Large intestine (tissue), 3 donors: ENCODE data around the gene NFIB. TPM values are rescaled to one million over a fixed set of nuclear protein-coding genes. Genes with fewer than 3 reads are reported as not detected.

ENCODE experiments used
- DNase-seq, 2 donors: peaks; one replicate each; pipeline versions ENCODE4 v3.0.0 to v3.0.0-alpha.2; 2013
- H3K27ac ChIP-seq: one replicate; pipeline ENCODE4 v1.5.1; 2013; ENCODE audit warnings: low read length
- H3K27me3 ChIP-seq: 2 replicates; pipeline ENCODE4 v1.6.1; 2013; ENCODE audit warnings: low read length; ENCODE audit not compliant: control insufficient read depth, insufficient read depth
- H3K36me3 ChIP-seq: 2 replicates; pipeline ENCODE4 v1.6.1; 2013; ENCODE audit warnings: low read length; ENCODE audit not compliant: control insufficient read depth, insufficient read depth
- H3K4me1 ChIP-seq: one replicate; pipeline ENCODE4 v1.6.1; 2013; ENCODE audit warnings: low read length; ENCODE audit not compliant: control insufficient read depth, insufficient read depth
- H3K4me3 ChIP-seq: one replicate; pipeline ENCODE4 v1.5.1; 2013; ENCODE audit warnings: low read length
- H3K9me3 ChIP-seq: one replicate; pipeline ENCODE4 v1.6.1; 2013; ENCODE audit warnings: mild to moderate bottlenecking, low read depth, low read length, moderate library complexity; ENCODE audit not compliant: control insufficient read depth
- WGBS: methylation state at CpG from one replicate; pipeline ENCODE4 v1.1.5; 2013; ENCODE audit warnings: low lambda C conversion rate; ENCODE audit not compliant: insufficient coverage; 5-methylcytosine and 5-hydroxymethylcytosine counted together
- polyA plus RNA-seq: library from polyadenylated mRNA; unstranded; fragments of 120-200 nt; gene quantifications from one replicate; pipeline ENCODE4 v1.2.1, GENCODE V29; 2013

The NFIB gene
- polyA plus RNA-seq, 1 donor, result 16.6 TPM

DNA sequence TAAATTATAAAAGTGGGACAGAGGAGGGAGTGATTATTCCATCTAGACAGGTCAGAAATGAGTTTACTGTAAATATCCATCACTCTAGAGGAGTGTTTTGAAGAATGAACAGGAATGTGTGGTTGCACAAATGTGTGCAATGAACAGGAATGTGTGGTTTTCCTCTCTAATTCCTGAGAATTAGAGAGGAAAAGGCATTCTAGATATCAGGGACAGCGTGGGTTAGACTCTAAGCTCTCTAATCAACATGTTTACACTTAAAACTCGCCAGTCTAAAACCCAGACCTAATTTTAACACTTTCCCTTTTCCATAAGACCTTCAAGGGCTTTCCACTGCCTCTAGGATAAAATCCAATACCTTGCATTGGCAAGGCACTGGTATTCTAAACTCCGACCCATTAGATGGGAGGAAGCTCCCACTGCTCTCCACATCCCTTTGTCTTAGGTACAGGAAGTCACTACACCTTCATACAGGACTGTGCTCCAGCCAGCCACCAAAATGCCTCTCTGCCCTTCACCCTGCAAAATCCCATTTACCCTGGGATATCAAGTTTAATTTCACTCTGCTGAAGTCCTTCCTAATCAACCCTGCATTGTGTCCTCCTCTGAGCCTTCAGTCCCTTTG, 67.9 kb downstream of the NFIB start:
- no peak for DNase-seq
- Histone ChIP-seq H3K27me3 (no peaks in the 10 kb centered on the region), H3K9me3 (no peaks in the 10 kb centered on the region), H3K27ac (no peak overlapping the region), H3K36me3 (no peaks in the 10 kb centered on the region), H3K4me1 (peaks cover 6% of the 10 kb centered on the region), H3K4me3 (no peak overlapping the region)
- WGBS, result 80% methylated on average over 1 of the region's 3 CpGs

DNA sequence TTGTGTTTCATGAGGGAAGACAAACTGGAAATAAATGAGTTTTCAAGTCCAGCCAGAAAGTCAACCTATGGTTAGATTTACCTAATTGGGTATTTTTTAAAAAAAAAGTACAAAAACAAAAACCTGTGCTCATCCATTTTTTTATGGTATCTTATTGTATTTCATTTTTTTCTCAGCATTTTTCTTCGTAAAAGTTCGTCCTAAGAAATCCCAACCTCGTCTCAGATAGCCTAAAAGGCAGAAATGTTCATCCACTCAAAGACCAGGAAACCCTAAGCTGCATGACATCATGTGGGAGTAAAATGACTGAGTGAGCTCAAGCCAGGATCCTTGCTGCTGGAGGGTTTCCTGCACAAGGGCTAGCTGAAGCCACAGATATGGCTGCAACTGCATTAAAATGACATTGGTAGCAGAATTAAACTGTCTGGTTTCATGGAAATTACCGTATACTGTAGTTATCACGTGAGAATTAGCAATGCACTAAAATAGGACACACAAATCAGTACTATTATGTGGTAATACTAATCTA, 70.4 kb downstream of the NFIB start:
- H3K27ac ChIP-seq, result no peak overlapping the region
- H3K4me1 ChIP-seq, result no peaks in the 10 kb centered on the region
- DNase-seq, result no peak
- WGBS, result 100% methylated on average over 2 of the region's 5 CpGs
- H3K27me3 ChIP-seq, result no peaks in the 10 kb centered on the region
- H3K4me3 ChIP-seq, result no peak overlapping the region
- H3K9me3 ChIP-seq, result no peaks in the 10 kb centered on the region
- no peaks in the 10 kb centered on the region for H3K36me3 ChIP-seq

DNA sequence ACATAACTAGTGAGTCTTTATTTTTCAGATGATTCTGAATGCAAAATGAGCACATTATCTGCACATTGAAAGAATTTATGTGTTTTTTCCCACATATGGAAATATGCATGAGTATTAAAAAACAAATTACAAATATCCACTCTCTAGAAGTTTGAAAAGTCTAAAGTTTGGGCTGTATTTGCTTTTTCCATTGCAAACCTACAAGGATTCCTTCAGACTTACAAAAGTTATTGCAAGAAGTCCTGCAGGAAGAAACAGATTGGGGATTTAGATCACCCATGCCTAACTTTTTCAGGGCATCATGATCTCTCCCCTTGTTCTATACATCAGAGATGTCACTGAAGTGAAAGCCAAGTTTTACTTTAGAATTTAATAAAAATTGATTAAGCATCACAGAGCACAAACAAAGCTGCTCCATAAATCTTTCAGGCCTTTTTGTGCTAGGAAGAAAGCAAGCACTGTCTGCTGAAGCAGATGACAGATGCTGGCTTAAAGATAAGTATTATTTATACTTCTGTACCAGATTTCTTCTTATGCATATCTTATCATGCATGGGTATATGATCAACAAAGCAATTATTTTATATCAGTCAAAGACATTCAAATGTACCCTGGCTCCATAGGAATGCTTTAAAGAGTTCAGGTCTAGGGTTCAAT, 71.7 kb downstream of the NFIB start:
- Histone ChIP-seq H3K4me3 (no peak overlapping the region), H3K4me1 (no peaks in the 10 kb centered on the region), H3K36me3 (no peaks in the 10 kb centered on the region), H3K9me3 (no peaks in the 10 kb centered on the region), H3K27ac (no peak overlapping the region), H3K27me3 (no peaks in the 10 kb centered on the region)
- DNase-seq, result no peak

DNA sequence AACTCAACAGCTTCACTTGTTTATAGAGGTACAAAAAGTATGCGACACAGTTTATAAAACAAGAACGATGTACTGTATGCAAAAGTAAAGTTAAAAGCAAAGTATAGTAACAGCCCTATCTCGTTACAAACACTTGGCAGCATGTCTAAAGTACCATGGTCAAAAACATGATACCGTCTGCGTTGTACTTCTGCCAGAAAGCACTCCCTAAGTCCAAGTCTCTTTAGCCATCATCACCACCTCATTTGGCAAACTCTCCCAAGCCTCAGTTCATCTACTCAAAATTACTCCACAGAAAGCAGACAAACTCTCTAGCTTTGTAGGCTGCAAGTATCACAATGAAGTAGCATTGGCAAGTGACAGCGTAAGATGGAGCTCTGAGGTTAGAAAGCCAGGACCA, 73.4 kb downstream of the NFIB start:
- H3K36me3 ChIP-seq, result no peaks in the 10 kb centered on the region
- H3K27me3 ChIP-seq, result no peaks in the 10 kb centered on the region
- peaks cover 6% of the 10 kb centered on the region for H3K4me1 ChIP-seq
- 100% methylated on average over 1 of the region's 6 CpGs for WGBS
- DNase-seq, result no peak
- no peaks in the 10 kb centered on the region for H3K9me3 ChIP-seq
- H3K27ac ChIP-seq, result no peak overlapping the region
- no peak overlapping the region for H3K4me3 ChIP-seq

DNA sequence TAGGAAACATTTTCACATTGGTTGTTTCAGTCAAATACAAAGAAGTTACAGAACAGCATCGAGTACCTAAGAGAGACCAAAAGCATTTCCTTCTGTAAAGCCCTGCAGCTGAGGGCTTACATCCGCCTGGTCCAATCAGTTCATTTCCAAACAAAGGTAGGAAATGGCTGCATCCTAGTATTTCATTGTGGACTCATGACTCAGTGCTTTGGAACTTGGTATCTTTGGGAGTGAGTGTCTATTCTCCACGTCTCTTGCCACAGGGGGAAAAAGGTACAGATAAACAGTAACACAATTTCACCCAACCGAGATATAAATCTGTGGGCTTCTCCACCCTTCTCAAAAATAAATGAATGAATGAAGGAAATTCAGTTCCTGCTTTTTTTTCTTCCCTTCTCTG, 75.4 kb downstream of the NFIB start:
- WGBS, result 0% methylated on average over 1 of the region's 4 CpGs
- Histone ChIP-seq H3K36me3 (no peaks in the 10 kb centered on the region), H3K27ac (no peak overlapping the region), H3K27me3 (no peaks in the 10 kb centered on the region), H3K9me3 (no peaks in the 10 kb centered on the region), H3K4me3 (no peak overlapping the region), H3K4me1 (peaks cover 6% of the 10 kb centered on the region)
- DNase-seq, result peak in 1 of 2 donors; percentile 36

DNA sequence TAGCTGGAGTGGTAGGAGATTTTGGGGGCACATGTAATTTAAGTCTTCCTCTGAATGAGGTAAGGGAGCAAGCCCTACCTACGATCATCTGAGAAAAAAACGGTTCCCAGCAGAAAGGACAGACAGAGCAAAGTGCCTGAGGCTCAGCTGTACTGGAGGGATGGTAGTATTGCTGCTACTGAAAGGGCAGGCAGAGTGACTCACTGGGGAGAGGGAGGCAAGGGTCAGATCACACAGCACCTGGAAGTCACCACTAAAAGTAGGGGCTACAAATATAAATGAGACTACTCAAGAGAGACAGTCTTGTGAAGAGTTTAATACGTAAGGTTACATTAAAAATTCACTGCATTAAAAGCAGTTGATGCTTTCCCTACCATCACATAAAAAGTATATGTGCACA, 75.9 kb downstream of the NFIB start:
- peaks cover 6% of the 10 kb centered on the region for H3K4me1 ChIP-seq
- H3K27ac ChIP-seq, result no peak overlapping the region
- no CpG with 5 or more reads among the region's 3 CpGs for WGBS
- DNase-seq, result peak in 1 of 2 donors; percentile 68
- no peaks in the 10 kb centered on the region for H3K9me3 ChIP-seq
- H3K27me3 ChIP-seq, result no peaks in the 10 kb centered on the region
- no peak overlapping the region for H3K4me3 ChIP-seq
- no peaks in the 10 kb centered on the region for H3K36me3 ChIP-seq

DNA sequence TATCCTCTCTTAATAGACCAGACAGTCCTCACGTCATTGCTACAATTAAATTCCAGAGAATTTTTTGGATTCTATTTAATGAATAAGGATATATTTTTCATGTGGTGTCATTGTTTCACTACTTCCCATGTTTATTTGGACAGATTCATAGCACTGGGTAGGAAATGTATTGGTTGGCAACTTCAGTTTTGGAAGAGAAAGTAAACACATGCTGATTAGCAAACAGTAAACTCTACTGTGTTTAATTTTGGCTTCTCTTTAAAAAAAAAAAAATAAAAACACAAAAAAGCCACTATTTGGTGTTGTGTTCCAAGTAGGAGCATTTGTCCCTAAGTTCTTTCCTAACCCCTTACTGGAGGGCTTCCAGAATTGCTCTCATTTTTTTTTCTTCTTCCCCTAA, 77.3 kb downstream of the NFIB start:
- H3K27ac ChIP-seq, result no peak overlapping the region
- peaks cover 6% of the 10 kb centered on the region for H3K4me1 ChIP-seq
- no peak for DNase-seq
- WGBS, result 83% methylated on average over 1 of the region's 1 CpG
- H3K36me3 ChIP-seq, result no peaks in the 10 kb centered on the region
- H3K9me3 ChIP-seq, result no peaks in the 10 kb centered on the region
- H3K27me3 ChIP-seq, result no peaks in the 10 kb centered on the region
- no peak overlapping the region for H3K4me3 ChIP-seq

DNA sequence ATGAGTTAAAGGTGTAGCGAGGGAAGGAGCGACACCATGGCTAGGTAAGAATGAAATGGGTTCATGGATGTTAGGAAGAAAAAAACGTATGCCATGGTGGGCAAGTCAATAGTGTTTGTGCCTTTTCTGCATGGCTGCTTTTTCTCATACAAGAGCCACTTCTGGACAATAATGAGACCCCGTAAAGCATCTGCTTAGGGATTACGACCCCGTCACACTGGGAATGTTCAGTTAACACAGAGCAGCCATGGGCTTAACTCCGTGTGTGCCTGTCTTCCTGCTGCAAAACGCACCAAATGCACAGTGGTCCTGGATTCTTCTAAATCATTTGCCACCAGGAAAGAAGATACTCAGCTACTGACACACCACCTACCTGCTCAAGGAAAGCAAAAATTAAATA, 81.8 kb downstream of the NFIB start:
- no peak overlapping the region for H3K27ac ChIP-seq
- DNase-seq, result no peak
- no peaks in the 10 kb centered on the region for H3K36me3 ChIP-seq
- H3K9me3 ChIP-seq, result no peaks in the 10 kb centered on the region
- H3K4me3 ChIP-seq, result no peak overlapping the region
- peaks cover 6% of the 10 kb centered on the region for H3K4me1 ChIP-seq
- WGBS, result 100% methylated on average over 2 of the region's 8 CpGs
- no peaks in the 10 kb centered on the region for H3K27me3 ChIP-seq

DNA sequence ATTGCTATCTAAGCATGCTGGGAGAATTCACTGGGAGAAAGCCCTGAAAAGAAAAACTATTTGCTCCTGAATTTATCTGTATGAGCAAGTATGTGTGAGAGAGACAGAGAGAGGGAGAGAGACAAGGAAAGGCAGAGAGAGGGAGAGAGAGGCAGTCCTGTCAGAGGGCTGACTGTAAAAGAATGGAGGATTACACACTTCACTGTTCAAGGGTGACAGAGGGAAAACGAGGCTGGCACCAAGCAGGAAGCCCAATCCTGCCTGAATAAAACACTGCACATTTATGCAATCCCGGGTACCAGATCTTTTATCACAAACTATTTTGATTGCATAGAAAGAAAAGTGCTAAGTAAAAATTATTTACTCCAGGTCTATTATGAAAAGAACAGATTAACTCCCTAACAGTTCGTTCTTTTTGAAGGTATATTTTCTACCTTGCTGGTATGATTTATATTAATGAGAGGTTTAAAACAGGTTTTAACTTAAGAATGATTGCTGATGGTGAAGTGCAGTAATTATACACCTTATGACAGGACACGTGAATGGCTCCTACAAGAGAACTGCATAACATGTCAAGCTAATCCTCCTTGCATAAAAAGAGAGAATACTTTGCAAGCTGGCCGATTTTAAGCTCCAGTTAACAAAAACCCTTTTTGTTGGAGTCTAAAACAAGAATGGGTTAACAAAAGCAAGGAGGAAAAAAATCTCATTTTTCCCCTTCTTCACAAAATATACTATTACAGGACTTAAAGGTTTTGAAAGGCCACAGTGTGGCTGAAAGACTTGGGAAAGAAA, 82.5 kb downstream of the NFIB start:
- no peak overlapping the region for H3K27ac ChIP-seq
- 86% methylated on average over 2 of the region's 5 CpGs for WGBS
- no peak for DNase-seq
- H3K4me1 ChIP-seq, result peaks cover 6% of the 10 kb centered on the region
- no peak overlapping the region for H3K4me3 ChIP-seq
- H3K27me3 ChIP-seq, result no peaks in the 10 kb centered on the region
- no peaks in the 10 kb centered on the region for H3K9me3 ChIP-seq
- no peaks in the 10 kb centered on the region for H3K36me3 ChIP-seq

DNA sequence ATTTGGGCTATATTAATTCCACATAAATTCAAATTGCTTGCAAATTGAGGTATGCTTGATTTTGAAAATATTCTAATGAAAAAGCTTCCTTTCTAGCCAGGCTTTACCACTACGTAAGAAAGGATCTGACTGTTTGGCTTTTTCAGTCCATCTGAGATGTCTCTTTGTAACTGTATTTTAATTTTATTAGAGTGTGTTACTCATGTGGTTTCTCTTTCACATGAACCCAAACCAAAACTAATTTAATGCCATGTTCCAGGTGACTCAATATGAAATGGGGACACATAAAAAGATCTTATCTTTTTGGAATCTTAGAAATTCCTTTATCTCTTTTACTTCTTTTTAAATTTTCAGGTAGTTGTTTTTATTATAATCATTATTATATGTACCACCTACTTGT, 85.3 kb downstream of the NFIB start:
- Histone ChIP-seq H3K4me3 (no peak overlapping the region), H3K4me1 (no peaks in the 10 kb centered on the region), H3K27me3 (no peaks in the 10 kb centered on the region), H3K9me3 (no peaks in the 10 kb centered on the region), H3K27ac (no peak overlapping the region), H3K36me3 (no peaks in the 10 kb centered on the region)
- WGBS, result 100% methylated on average over 1 of the region's 1 CpG
- DNase-seq, result no peak
